K562 (cell line): ENCODE data around the gene EPB41L4A. TPM values are rescaled to one million over a fixed set of nuclear protein-coding genes. Genes with fewer than 3 reads are reported as not detected.

Experiments used
- ATAC-seq: fragments of 200-7000 bp; cut with Tn5 transposase; 3 replicates; pipeline ENCODE4 v1.9.1; 2020; ENCODE audit warnings: moderate library complexity
- BruUV-seq: library from RNA; stranded (reverse); fragments of 400-500 nt; replicated peaks from 2 replicates; lab custom pipeline; 2021; lab: Mats Ljungman, UMichigan
- CTCF ChIA-PET: fragments of 300-600 bp; formaldehyde crosslinking; extraction: SDS; loops from one replicate; lab custom pipeline; 2021; ENCODE audit warnings: low intra/inter-chr PET ratio; lab: Yijun Ruan, JAX
- POLR2A ChIA-PET: fragments of 300-600, 350-650 bp; sonication (Branson Sonifier 250); formaldehyde crosslinking; extraction: SDS; loops from one replicate; lab custom pipeline; 2021; ENCODE audit warnings: antibody characterized with exemption, inconsistent platforms; lab: Yijun Ruan, JAX
- DNase-seq, 4 experiments: peaks; one replicate each; pipeline versions ENCODE4 v3.0.0 to v3.0.0-alpha.2; 2011 to 2018; ENCODE audit warnings: low spot score in 3 of 4, mixed read lengths in 3 of 4; ENCODE audit errors: extremely low read depth in 1 of 4
- FAIRE-seq: peaks from 2 replicates; lab custom pipeline; 2011; peaks lifted over from hg19 to GRCh38; lab: Jason Lieb, UNC
- H2AFZ ChIP-seq: 2 replicates; pipeline ENCODE4 v1.6.0; 2011; ENCODE audit warnings: low read depth, low read length, control low read depth, inconsistent platforms
- H3K27ac ChIP-seq: fragments of 200-600 bp; 3 replicates; pipeline ENCODE4 v1.8.0; 2011; ENCODE audit warnings: low read depth, mild to moderate bottlenecking, control low read depth, inconsistent platforms, low read length, moderate library complexity, mixed read lengths; ENCODE audit errors: extremely low read depth
- H3K27me3 ChIP-seq, 2 experiments: fragments of 300-600 bp in 1 of 2; 2 replicates in 1 of 2; 3 replicates in 1 of 2; pipeline versions ENCODE4 v1.6.0 to v1.8.0; 2011; ENCODE audit warnings: inconsistent platforms in 2 of 2, low read length in 2 of 2, mild to moderate bottlenecking in 1 of 2, mixed read lengths in 1 of 2, moderate library complexity in 1 of 2; ENCODE audit not compliant: control insufficient read depth in 2 of 2, insufficient read depth in 2 of 2
- H3K36me3 ChIP-seq: fragments of 300-600 bp; 3 replicates; pipeline ENCODE4 v1.8.0; 2011; ENCODE audit warnings: mild to moderate bottlenecking, low read length, inconsistent platforms; ENCODE audit not compliant: control insufficient read depth, insufficient read depth
- H3K4me1 ChIP-seq, 2 experiments: fragments of 200-600 bp in 1 of 2; replicated peaks in 1 of 2; 2 replicates in 1 of 2; 3 replicates in 1 of 2; pipeline versions ENCODE4 v1.5.1 to v1.8.0; 2011; ENCODE audit warnings: inconsistent platforms in 2 of 2, low read length in 2 of 2, mild to moderate bottlenecking in 1 of 2, mixed read lengths in 1 of 2, moderate library complexity in 1 of 2; ENCODE audit not compliant: control insufficient read depth in 2 of 2, insufficient read depth in 2 of 2
- H3K4me2 ChIP-seq: 2 replicates; pipeline ENCODE4 v1.6.1; 2011; ENCODE audit warnings: low read length, control low read depth, inconsistent platforms, mixed read lengths; ENCODE audit not compliant: insufficient read depth
- H3K4me3 ChIP-seq: fragments of 200-600 bp; sonication (generic), shearing (Covaris generic); 2 replicates; pipeline ENCODE4 v1.5.1; 2016; ENCODE audit warnings: control low read depth, inconsistent platforms
- H3K79me2 ChIP-seq: fragments of 200-600 bp; 3 replicates; pipeline ENCODE4 v1.8.0; 2011; ENCODE audit warnings: low read length, inconsistent platforms; ENCODE audit not compliant: control insufficient read depth, insufficient read depth
- H3K9ac ChIP-seq, 2 experiments: 2 replicates each; pipeline versions ENCODE4 v1.6.0 to v1.6.1; 2011; ENCODE audit warnings: low read depth in 2 of 2, low read length in 2 of 2, control low read depth in 1 of 2, inconsistent platforms in 1 of 2, mild to moderate bottlenecking in 1 of 2, mixed read lengths in 1 of 2; ENCODE audit not compliant: insufficient read depth in 1 of 2
- H3K9me1 ChIP-seq: one replicate; pipeline ENCODE4 v1.6.0; 2011; ENCODE audit warnings: inconsistent platforms, mild to moderate bottlenecking, low read length, moderate library complexity; ENCODE audit not compliant: control insufficient read depth, insufficient read depth
- H3K9me3 ChIP-seq: replicated peaks from 2 replicates; pipeline ENCODE4 v1.5.1; 2011; ENCODE audit warnings: low read depth, low read length, inconsistent platforms; ENCODE audit not compliant: control insufficient read depth, insufficient read depth
- H4K20me1 ChIP-seq: replicated peaks from 2 replicates; pipeline ENCODE4 v1.6.1; 2011; ENCODE audit warnings: low read length, inconsistent platforms, mixed read lengths; ENCODE audit not compliant: control insufficient read depth, insufficient read depth
- BCL6 ChIP-seq: fragments of 250-450 bp; sonication (Bioruptor Pico); IDR thresholded peaks from 2 replicates; pipeline ENCODE4 v1.4.0; 2020
- CEBPB ChIP-seq: fragments of 450-650 bp; IDR thresholded peaks from 2 replicates; pipeline ENCODE4 v1.6.1; 2016; ENCODE audit warnings: missing genetic modification characterization, missing compliant biosample characterization
- CEBPG ChIP-seq, 3 experiments: fragments of 200-800 bp in 1 of 3; sonication (Bioruptor generic) in 1 of 3; sonication (generic) in 1 of 3; formaldehyde crosslinking in 1 of 3; IDR thresholded peaks in 2 of 3; conservative IDR thresholded peaks in 1 of 3; 2 replicates each; pipeline versions ENCODE4 v1.6.1 to v1.8.0; 2016 to 2022; ENCODE audit warnings: missing compliant biosample characterization in 2 of 3, missing genetic modification characterization in 2 of 3, mild to moderate bottlenecking in 1 of 3, missing genetic modification reagents in 1 of 3
- LCOR ChIP-seq: sonication (generic); formaldehyde crosslinking; IDR thresholded peaks from 2 replicates; pipeline ENCODE4 v1.8.0; 2022; ENCODE audit warnings: mild to moderate bottlenecking, missing genetic modification reagents
- TCF3 ChIP-seq: sonication (generic); formaldehyde crosslinking; IDR thresholded peaks from 2 replicates; pipeline ENCODE4 v1.4.0; 2020; ENCODE audit warnings: mild to moderate bottlenecking, missing genetic modification reagents
- WGBS: fragments of 100-300 bp; shearing (Covaris generic); methylation state at CpG from one replicate; pipeline ENCODE4 v1.1.6; 2016; ENCODE audit warnings: low coverage, mixed read lengths; ENCODE audit not compliant: insufficient coverage; ENCODE audit errors: missing lambda C conversion rate; 5-methylcytosine and 5-hydroxymethylcytosine counted together
- in situ Hi-C: fragments of 300-500 bp; cut with MboI; formaldehyde crosslinking; loops from 4 replicates; pipeline ENCODE4 v1.15.0; 2018; ENCODE audit warnings: inconsistent platforms, mixed read lengths
- intact Hi-C: fragments of 100-400 bp; cut with micrococcal nuclease; formaldehyde crosslinking; loops from 2 replicates; pipeline ENCODE4 v1.14.2; 2022
- polyA plus RNA-seq, 8 experiments: library from polyadenylated mRNA; depleted of rRNA in 4 of 8; stranded (reverse) in 5 of 8; unstranded in 3 of 8; fragments of >200 nt; fragmentation: Nextera tagmentation in 2 of 8; fragmentation: Illumina TruSeq in 1 of 8; extraction: Ambion mirVana in 2 of 8; extraction: Trizol in 1 of 8; gene quantifications; 2 replicates each; pipeline versions ENCODE4 v1.2.1 to v1.2.3, GENCODE V29; 2011 to 2014; ENCODE audit warnings: inconsistent platforms in 1 of 8, missing spikeins in 1 of 8
- total RNA-seq, 7 experiments: library from RNA; depleted of rRNA in 6 of 7; stranded (reverse); fragments of >200 nt in 6 of 7; fragmentation: Illumina TruSeq in 2 of 7; extraction: Trizol in 2 of 7; gene quantifications; 2 replicates each; pipeline versions ENCODE4 v1.2.1 to v1.2.3, GENCODE V29; 2011 to 2021; ENCODE audit warnings: low replicate concordance in 1 of 7

Gene EPB41L4A
- total and polyA plus RNA-seq, 9 of the 15 experiments (the other 6 are each of a cell fraction or from before 2014, with no cell fraction given) = 0.04 to 0.35 (median 0.12) TPM; not detected in 3

- TF ChIP-seq BCL6 (CRISPR knock-in tag) (no peak), LCOR (CRISPR knock-in tag) (no peak)
Measured at GRCh38 chr5:112339761-112340160, 79.3 kb downstream of the EPB41L4A start (continued).

GRCh38 chr5:112338681-112339337 is 80.3 kb downstream of the EPB41L4A start:
- Histone ChIP-seq H3K9me3 (no peaks in the 10 kb centered on the region), H3K4me1 (no peaks in the 10 kb centered on the region), H3K79me2 (no peaks in the 10 kb centered on the region), H3K36me3 (no peaks in the 10 kb centered on the region), H3K9ac (no peak overlapping the region), H2AFZ (no peak overlapping the region), H3K27ac (no peak overlapping the region), H3K4me3 (no peak overlapping the region), H3K4me2 (no peak overlapping the region), H3K27me3 (peaks cover 0 to 9% of the 10 kb centered on the region in 2 experiments; a peak in 2 of 5 replicates), H4K20me1 (no peaks in the 10 kb centered on the region), H3K9me1 (no peaks in the 10 kb centered on the region)
- DNase-seq (no peak), FAIRE-seq (no peak), ATAC-seq (no peak)
- ChIA-PET POLR2A (no interaction called here), CTCF (no interaction called here)
- in situ Hi-C loops (no loop called here), intact Hi-C loops (no loop called here)
- WGBS = 0% methylated on average over 5 of the region's 5 CpGs
- no TSS peak for BruUV-seq
- TF ChIP-seq TCF3 (CRISPR knock-in tag) (no peak), CEBPB (tag) (peak; percentile 55), CEBPG (CRISPR knock-in tag; IDR thresholded peaks at IDR 0.05) (no peak), CEBPG (tag; conservative IDR thresholded peaks at IDR 0.05 in 1 of 2, IDR thresholded peaks at IDR 0.05 in 1 of 2) (peak in 1 of 2 experiments; percentile 72; a peak in 2 of 4 replicates)
